ENCODE data around the gene ADRM1. TPM values are rescaled to one million over a fixed set of nuclear protein-coding genes. Genes with fewer than 3 reads are reported as not detected.

ADRM1 gene
- polyA plus RNA-seq, 4 donors: 44.5 to 93.4 (median 88.3) TPM

- no peak overlapping the region for H3K27ac ChIP-seq (ENCODE audit: low read depth in 1 of 3, low read length in 2 of 3)
- WGBS, 3 donors: 81 to 93% (median 81%) methylated on average over 10 of the region's 10 CpGs
- DNase-seq: no peak
- peaks cover 0 to 53% (median 0%) of the 10 kb centered on the region in 3 donors for H3K36me3 ChIP-seq (ENCODE audit: control insufficient read depth in 3 of 3, insufficient read depth in 2 of 3, low read depth in 1 of 3, low read length in 3 of 3)
- H3K4me3 ChIP-seq (ENCODE audit: low read depth in 1 of 3, low read length in 3 of 3): no peak overlapping the region
- peaks cover 0 to 14% (median 0%) of the 10 kb centered on the region in 3 donors for H3K4me1 ChIP-seq (ENCODE audit: control insufficient read depth in 3 of 3, insufficient read depth in 2 of 3, low read depth in 1 of 3, low read length in 2 of 3)
- H3K9me3 ChIP-seq (ENCODE audit: control insufficient read depth in 2 of 2, insufficient read depth in 1 of 2, low read depth in 1 of 2, low read length in 1 of 2): peaks cover 0 to 4% of the 10 kb centered on the region in 2 donors
- no peak for FAIRE-seq
- no peaks in the 10 kb centered on the region for H3K27me3 ChIP-seq (ENCODE audit: control insufficient read depth in 3 of 3, insufficient read depth in 3 of 3, low read length in 3 of 3)
Measured at GRCh38 chr20:62347151-62347404, 44.3 kb downstream of the ADRM1 start.

GRCh38 chr20:62347445-62347844 lies 44.6 kb downstream of the ADRM1 start:
- FAIRE-seq (no peak), DNase-seq (no peak)
- Histone ChIP-seq H3K4me1 (ENCODE audit: control insufficient read depth in 3 of 3, insufficient read depth in 2 of 3, low read depth in 1 of 3, low read length in 2 of 3) (peaks cover 0 to 14% (median 0%) of the 10 kb centered on the region in 3 donors), H3K27me3 (ENCODE audit: control insufficient read depth in 3 of 3, insufficient read depth in 3 of 3, low read length in 3 of 3) (no peaks in the 10 kb centered on the region), H3K27ac (ENCODE audit: low read depth in 1 of 3, low read length in 2 of 3) (no peak overlapping the region), H3K4me3 (ENCODE audit: low read depth in 1 of 3, low read length in 3 of 3) (no peak overlapping the region), H3K9me3 (ENCODE audit: control insufficient read depth in 2 of 2, insufficient read depth in 1 of 2, low read depth in 1 of 2, low read length in 1 of 2) (peaks cover 0 to 4% of the 10 kb centered on the region in 2 donors), H3K36me3 (ENCODE audit: control insufficient read depth in 3 of 3, insufficient read depth in 2 of 3, low read depth in 1 of 3, low read length in 3 of 3) (peaks cover 0 to 56% (median 0%) of the 10 kb centered on the region in 3 donors)
- 77 to 83% (median 81%) methylated on average over 9 of the region's 9 CpGs for WGBS, 3 donors

GRCh38 chr20:62348604-62349003 lies 45.8 kb downstream of the ADRM1 start:
- H3K4me3 ChIP-seq (ENCODE audit: low read depth in 1 of 3, low read length in 3 of 3): no peak overlapping the region
- 75 to 100% (median 100%) methylated on average over 1 of the region's 1 CpG for WGBS, 3 donors
- peaks cover 0 to 14% (median 0%) of the 10 kb centered on the region in 3 donors for H3K4me1 ChIP-seq (ENCODE audit: control insufficient read depth in 3 of 3, insufficient read depth in 2 of 3, low read depth in 1 of 3, low read length in 2 of 3)
- H3K9me3 ChIP-seq (ENCODE audit: control insufficient read depth in 2 of 2, insufficient read depth in 1 of 2, low read depth in 1 of 2, low read length in 1 of 2): peaks cover 0 to 4% of the 10 kb centered on the region in 2 donors
- DNase-seq: no peak
- H3K27me3 ChIP-seq (ENCODE audit: control insufficient read depth in 3 of 3, insufficient read depth in 3 of 3, low read length in 3 of 3): no peaks in the 10 kb centered on the region
- peaks cover 0 to 68% (median 0%) of the 10 kb centered on the region in 3 donors for H3K36me3 ChIP-seq (ENCODE audit: control insufficient read depth in 3 of 3, insufficient read depth in 2 of 3, low read depth in 1 of 3, low read length in 3 of 3)
- FAIRE-seq: no peak
- no peak overlapping the region for H3K27ac ChIP-seq (ENCODE audit: low read depth in 1 of 3, low read length in 2 of 3)

DNA sequence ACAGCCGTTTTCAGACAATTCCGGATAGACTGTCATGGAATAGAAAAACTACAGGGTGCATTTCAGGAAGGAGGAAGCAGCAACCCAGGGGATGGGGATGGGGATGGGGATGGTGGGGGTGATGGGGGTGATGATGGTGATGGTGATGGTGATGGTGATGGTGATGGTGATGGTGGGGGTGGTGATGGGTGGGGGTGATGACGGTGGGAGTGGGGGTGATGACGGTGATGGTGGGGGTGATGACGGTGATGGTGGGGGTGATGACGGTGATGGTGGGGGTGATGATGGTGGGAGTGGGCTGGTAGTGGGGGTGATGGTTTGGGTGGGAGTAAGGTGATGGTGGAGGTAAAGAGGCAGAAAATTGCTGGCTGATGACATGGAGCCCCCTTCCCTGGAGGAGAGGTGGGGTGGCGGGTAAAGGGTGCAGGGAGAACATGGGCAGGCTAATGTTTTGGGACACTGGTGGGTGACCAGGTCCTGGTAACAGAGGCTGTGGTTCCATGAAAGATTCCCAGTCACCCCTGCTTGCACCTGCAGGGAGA lies 46.8 kb downstream of the ADRM1 start:
- H3K27ac ChIP-seq (ENCODE audit: low read depth in 1 of 3, low read length in 2 of 3): peak overlapping the region in 1 of 3 donors; percentile 57
- no peak for DNase-seq

DNA sequence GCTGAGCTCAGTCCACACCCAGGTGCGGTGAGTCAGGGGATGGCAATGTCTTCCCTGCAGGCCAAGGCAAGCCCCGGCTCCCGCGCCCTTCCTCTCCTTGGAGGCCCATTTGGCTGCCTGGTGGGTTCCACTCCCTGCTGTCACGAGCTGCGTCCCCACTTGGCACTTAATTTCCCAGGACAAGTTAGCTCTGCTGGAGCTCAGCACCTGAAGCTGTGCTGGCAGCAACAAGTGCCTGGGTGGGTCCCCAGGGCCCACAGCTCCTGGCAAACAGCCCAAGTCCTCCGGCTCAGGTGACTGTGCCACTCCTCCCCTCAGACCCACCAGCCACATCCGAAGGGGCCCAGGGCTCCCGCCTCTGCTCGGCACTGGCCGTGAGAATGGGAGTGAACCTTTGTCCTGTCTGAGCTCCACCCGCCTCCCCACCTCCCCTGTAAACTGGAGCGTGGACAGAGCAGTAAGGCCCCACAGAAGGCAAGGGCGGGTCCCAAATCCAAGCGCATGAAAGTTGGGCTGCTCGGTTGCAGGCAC lies 47.4 kb downstream of the ADRM1 start:
- WGBS, 3 donors: 13 to 59% (median 40%) methylated on average over 15 to 16 of the region's 16 CpGs
- no peak for FAIRE-seq

More for the DNA sequence above, 46.8 kb downstream of the ADRM1 start:
- Histone ChIP-seq H3K4me1 (ENCODE audit: control insufficient read depth in 3 of 3, insufficient read depth in 2 of 3, low read depth in 1 of 3, low read length in 2 of 3) (peaks cover 0 to 16% (median 0%) of the 10 kb centered on the region in 3 donors), H3K27me3 (ENCODE audit: control insufficient read depth in 3 of 3, insufficient read depth in 3 of 3, low read length in 3 of 3) (no peaks in the 10 kb centered on the region), H3K4me3 (ENCODE audit: low read depth in 1 of 3, low read length in 3 of 3) (no peak overlapping the region), H3K36me3 (ENCODE audit: control insufficient read depth in 3 of 3, insufficient read depth in 2 of 3, low read depth in 1 of 3, low read length in 3 of 3) (peaks cover 0 to 69% (median 0%) of the 10 kb centered on the region in 3 donors), H3K9me3 (ENCODE audit: control insufficient read depth in 2 of 2, insufficient read depth in 1 of 2, low read depth in 1 of 2, low read length in 1 of 2) (peaks cover 0 to 4% of the 10 kb centered on the region in 2 donors)
- no peak for FAIRE-seq
- WGBS, 3 donors: 62 to 81% (median 64%) methylated on average over 6 to 7 of the region's 7 CpGs

DNA sequence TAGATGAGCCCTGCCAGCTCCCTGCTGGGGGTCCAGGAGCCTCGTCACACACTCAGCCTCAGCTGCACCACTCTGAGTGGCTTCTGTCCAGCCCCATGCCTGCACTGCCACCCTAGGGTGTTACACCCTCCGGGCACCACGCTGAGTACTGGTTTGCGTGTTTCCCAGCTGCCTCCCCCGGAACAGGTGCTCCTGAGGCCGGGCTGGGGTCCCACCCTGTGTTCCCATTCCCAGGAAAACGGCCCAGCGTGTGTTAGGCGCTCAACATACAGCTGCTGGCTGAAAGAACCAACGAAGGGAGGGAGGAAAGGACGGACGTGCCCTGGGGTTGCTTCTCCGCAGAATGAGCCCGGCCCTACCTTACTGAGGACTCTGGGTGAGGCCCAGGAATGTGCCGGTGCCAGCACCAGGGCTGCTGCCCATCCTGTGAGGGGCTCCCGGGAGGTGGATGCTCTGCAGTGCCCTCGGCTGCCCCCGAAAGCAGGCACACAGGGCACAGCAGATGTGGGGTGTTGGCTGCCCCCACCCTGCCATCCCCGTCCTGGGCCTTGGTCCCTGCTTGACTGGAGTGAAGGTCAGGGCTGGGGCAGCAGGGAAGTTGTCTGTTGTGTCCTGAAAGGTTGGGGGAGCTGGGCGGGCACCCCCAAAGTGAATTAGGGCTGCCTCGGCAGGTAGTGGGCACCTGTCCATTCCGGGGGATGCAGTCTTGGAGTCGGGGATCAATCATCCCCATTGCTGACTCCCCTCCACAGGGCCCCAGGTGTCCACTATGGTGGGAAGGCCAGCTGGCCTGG lies 48.0 kb downstream of the ADRM1 start:
- no peak for DNase-seq
- peak overlapping the region in 1 of 3 donors; percentile 57 for H3K27ac ChIP-seq (ENCODE audit: low read depth in 1 of 3, low read length in 2 of 3)
- H3K36me3 ChIP-seq (ENCODE audit: control insufficient read depth in 3 of 3, insufficient read depth in 2 of 3, low read depth in 1 of 3, low read length in 3 of 3): peaks cover 0 to 73% (median 0%) of the 10 kb centered on the region in 3 donors

More for the DNA sequence above, 47.4 kb downstream of the ADRM1 start:
- Histone ChIP-seq H3K9me3 (ENCODE audit: control insufficient read depth in 2 of 2, insufficient read depth in 1 of 2, low read depth in 1 of 2, low read length in 1 of 2) (peaks cover 0 to 4% of the 10 kb centered on the region in 2 donors), H3K4me3 (ENCODE audit: low read depth in 1 of 3, low read length in 3 of 3) (no peak overlapping the region), H3K36me3 (ENCODE audit: control insufficient read depth in 3 of 3, insufficient read depth in 2 of 3, low read depth in 1 of 3, low read length in 3 of 3) (peaks cover 0 to 75% (median 0%) of the 10 kb centered on the region in 3 donors), H3K4me1 (ENCODE audit: control insufficient read depth in 3 of 3, insufficient read depth in 2 of 3, low read depth in 1 of 3, low read length in 2 of 3) (peaks cover 0 to 21% (median 0%) of the 10 kb centered on the region in 3 donors), H3K27ac (ENCODE audit: low read depth in 1 of 3, low read length in 2 of 3) (peak overlapping the region in 2 of 3 donors; percentile 19 to 57), H3K27me3 (ENCODE audit: control insufficient read depth in 3 of 3, insufficient read depth in 3 of 3, low read length in 3 of 3) (no peaks in the 10 kb centered on the region)
- peak; percentile 74 to 85 for DNase-seq

GRCh38 chr20:62351469-62352401 lies 48.9 kb downstream of the ADRM1 start:
- 87 to 92% (median 89%) methylated on average over 55 to 60 of the region's 60 CpGs for WGBS, 3 donors
- FAIRE-seq (no peak), DNase-seq (no peak)
- no peak overlapping the region for H3K4me3 ChIP-seq (ENCODE audit: low read depth in 1 of 3, low read length in 3 of 3)
- H3K27me3 ChIP-seq (ENCODE audit: control insufficient read depth in 3 of 3, insufficient read depth in 3 of 3, low read length in 3 of 3): no peaks in the 10 kb centered on the region
- peaks cover 0 to 70% (median 0%) of the 10 kb centered on the region in 3 donors for H3K36me3 ChIP-seq (ENCODE audit: control insufficient read depth in 3 of 3, insufficient read depth in 2 of 3, low read depth in 1 of 3, low read length in 3 of 3)
- no peak overlapping the region for H3K27ac ChIP-seq (ENCODE audit: low read depth in 1 of 3, low read length in 2 of 3)
- H3K9me3 ChIP-seq (ENCODE audit: control insufficient read depth in 2 of 2, insufficient read depth in 1 of 2, low read depth in 1 of 2, low read length in 1 of 2): peaks cover 0 to 4% of the 10 kb centered on the region in 2 donors
- H3K4me1 ChIP-seq (ENCODE audit: control insufficient read depth in 3 of 3, insufficient read depth in 2 of 3, low read depth in 1 of 3, low read length in 2 of 3): peaks cover 0 to 35% (median 0%) of the 10 kb centered on the region in 3 donors

More for the DNA sequence above, 48.0 kb downstream of the ADRM1 start:
- Histone ChIP-seq H3K4me1 (ENCODE audit: control insufficient read depth in 3 of 3, insufficient read depth in 2 of 3, low read depth in 1 of 3, low read length in 2 of 3) (peaks cover 0 to 28% (median 0%) of the 10 kb centered on the region in 3 donors), H3K27me3 (ENCODE audit: control insufficient read depth in 3 of 3, insufficient read depth in 3 of 3, low read length in 3 of 3) (no peaks in the 10 kb centered on the region), H3K9me3 (ENCODE audit: control insufficient read depth in 2 of 2, insufficient read depth in 1 of 2, low read depth in 1 of 2, low read length in 1 of 2) (peaks cover 0 to 4% of the 10 kb centered on the region in 2 donors), H3K4me3 (ENCODE audit: low read depth in 1 of 3, low read length in 3 of 3) (no peak overlapping the region)
- FAIRE-seq: no peak
- WGBS, 3 donors: 41 to 78% (median 62%) methylated on average over 22 to 23 of the region's 23 CpGs

Measured in small intestine (tissue), 7 donors.